AG04449 (cell line): ENCODE results near the gene ZNF248.
A peak's percentile ranks its signal among the peaks of the same experiment; 100 is the strongest.

Source experiments
- CTCF ChIA-PET: fragments of 350-600 bp; formaldehyde crosslinking; extraction: SDS; loops from one replicate; lab custom pipeline; 2021; ENCODE audit warnings: antibody characterized with exemption; lab: Yijun Ruan, JAX
- POLR2A ChIA-PET: fragments of 400-600, 350-600 bp; formaldehyde crosslinking; extraction: SDS; loops from one replicate; lab custom pipeline; 2020; ENCODE audit warnings: antibody characterized with exemption, inconsistent platforms; lab: Yijun Ruan, JAX
- DNase-seq: peaks from one replicate; pipeline ENCODE4 v3.0.0-alpha.2; 2010; ENCODE audit warnings: low read depth, low spot score
- H3K4me3 ChIP-seq: 2 replicates; pipeline ENCODE4 v1.5.1; 2011; ENCODE audit warnings: low read depth, mild to moderate bottlenecking, control low read depth, low read length
- CTCF ChIP-seq: IDR thresholded peaks from one replicate; pipeline ENCODE4 v1.5.1; 2011; ENCODE audit warnings: mild to moderate bottlenecking, moderate library complexity, low read length, control low read depth, inconsistent platforms; ENCODE audit not compliant: insufficient read depth; ENCODE audit errors: missing control alignments

ZNF248 gene

GRCh38 chr10:37857287-37858211 lies at the start of gene ZNF248:
ZNF248 (minus strand) TSS chr10:37857610; CDS start chr10:37856310, 1,300 bp downstream.
- POLR2A ChIA-PET = interaction anchor here (1.0 kb wide), 1 partner anchor 9 kb away, joined by 3 read pairs; no protein-coding TSS in a partner anchor
- CTCF ChIA-PET = interaction anchor here (1.0 to 1.1 kb wide), 3 partner anchors 9 to 119 kb away, joined by 3 read pairs; partner anchors contain the start of gene ZNF25
- peak within 1 kb of the TSS; percentile 82 for H3K4me3 ChIP-seq
- peak; percentile 85 for DNase-seq
- no peak for TF ChIP-seq CTCF

GRCh38 chr10:37906382-37906781 lies 49.0 kb upstream of the ZNF248 start:
- CTCF ChIA-PET = no interaction called here
- no peak for DNase-seq
- H3K4me3 ChIP-seq = no peak overlapping the region
- TF ChIP-seq CTCF = no peak
- POLR2A ChIA-PET = no interaction called here

GRCh38 chr10:37896436-37896835 lies 39.0 kb upstream of the ZNF248 start:
- no peak for TF ChIP-seq CTCF
- no peak overlapping the region for H3K4me3 ChIP-seq
- CTCF ChIA-PET = no interaction called here
- DNase-seq = no peak
- POLR2A ChIA-PET = no interaction called here

- CTCF ChIA-PET = no interaction called here
- TF ChIP-seq CTCF = no peak
- no peak overlapping the region for H3K4me3 ChIP-seq
- no peak for DNase-seq
- POLR2A ChIA-PET = no interaction called here
These were observed 38.3 kb upstream of the ZNF248 start for GRCh38 chr10:37895674-37896073.

GRCh38 chr10:37885850-37886249 lies 28.4 kb upstream of the ZNF248 start:
- no peak for TF ChIP-seq CTCF
- ChIA-PET POLR2A (no interaction called here), CTCF (no interaction called here)
- no peak overlapping the region for H3K4me3 ChIP-seq
- DNase-seq = no peak

GRCh38 chr10:37872955-37873354 lies 15.5 kb upstream of the ZNF248 start:
- ChIA-PET POLR2A (no interaction called here), CTCF (no interaction called here)
- DNase-seq = no peak
- no peak overlapping the region for H3K4me3 ChIP-seq
- no peak for TF ChIP-seq CTCF
